HCT116 (cell line): ENCODE results near the gene USP28.

Source experiments
- CTCF ChIP-seq, 3 experiments: fragments of 200-600 bp in 1 of 3; sonication (generic) in 1 of 3; IDR thresholded peaks in 2 of 3; conservative IDR thresholded peaks in 1 of 3; 2 replicates each; pipeline ENCODE4 v1.5.1; 2012 to 2017; ENCODE audit warnings: low read depth in 2 of 3, low read length in 2 of 3, antibody characterized with exemption in 1 of 3, borderline replicate concordance in 1 of 3, control low read depth in 1 of 3, mild to moderate bottlenecking in 1 of 3, mixed read lengths in 1 of 3, mixed run types in 1 of 3, moderate library complexity in 1 of 3; ENCODE audit not compliant: insufficient read depth in 1 of 3
- EZH2phosphoT487 ChIP-seq: fragments of 200-600 bp; IDR thresholded peaks from 2 replicates; pipeline ENCODE4 v1.6.1; 2018; ENCODE audit warnings: antibody characterized with exemption, borderline replicate concordance
- POLR2A ChIP-seq: IDR thresholded peaks from 2 replicates; pipeline ENCODE4 v1.7.0; 2011; ENCODE audit warnings: borderline replicate concordance; ENCODE audit not compliant: insufficient read depth, insufficient read length; ENCODE audit errors: extremely low read depth
- SIN3A ChIP-seq: IDR thresholded peaks from 2 replicates; pipeline ENCODE4 v1.6.1; 2012; ENCODE audit warnings: low read depth
- SP1 ChIP-seq: IDR thresholded peaks from 2 replicates; pipeline ENCODE4 v1.6.1; 2012; ENCODE audit warnings: low read depth

- TF ChIP-seq CTCF (IDR thresholded peaks at IDR 0.05 in 2 of 3, conservative IDR thresholded peaks at IDR 0.05 in 1 of 3; ENCODE audit: borderline replicate concordance in 1 of 3, insufficient read depth in 1 of 3, low read depth in 2 of 3, low read length in 2 of 3), result peak; percentile 21 to 64 (median 64); a peak in 4 of 6 replicates
- TF ChIP-seq SP1, result no peak
- TF ChIP-seq EZH2phosphoT487, result no peak
- TF ChIP-seq POLR2A, result no peak
- no peak for TF ChIP-seq SIN3A
Observed at GRCh38 chr11:113806406-113806805, 69.0 kb downstream of the USP28 start.
